ENCODE measurements around the gene ZNF554.

DNA sequence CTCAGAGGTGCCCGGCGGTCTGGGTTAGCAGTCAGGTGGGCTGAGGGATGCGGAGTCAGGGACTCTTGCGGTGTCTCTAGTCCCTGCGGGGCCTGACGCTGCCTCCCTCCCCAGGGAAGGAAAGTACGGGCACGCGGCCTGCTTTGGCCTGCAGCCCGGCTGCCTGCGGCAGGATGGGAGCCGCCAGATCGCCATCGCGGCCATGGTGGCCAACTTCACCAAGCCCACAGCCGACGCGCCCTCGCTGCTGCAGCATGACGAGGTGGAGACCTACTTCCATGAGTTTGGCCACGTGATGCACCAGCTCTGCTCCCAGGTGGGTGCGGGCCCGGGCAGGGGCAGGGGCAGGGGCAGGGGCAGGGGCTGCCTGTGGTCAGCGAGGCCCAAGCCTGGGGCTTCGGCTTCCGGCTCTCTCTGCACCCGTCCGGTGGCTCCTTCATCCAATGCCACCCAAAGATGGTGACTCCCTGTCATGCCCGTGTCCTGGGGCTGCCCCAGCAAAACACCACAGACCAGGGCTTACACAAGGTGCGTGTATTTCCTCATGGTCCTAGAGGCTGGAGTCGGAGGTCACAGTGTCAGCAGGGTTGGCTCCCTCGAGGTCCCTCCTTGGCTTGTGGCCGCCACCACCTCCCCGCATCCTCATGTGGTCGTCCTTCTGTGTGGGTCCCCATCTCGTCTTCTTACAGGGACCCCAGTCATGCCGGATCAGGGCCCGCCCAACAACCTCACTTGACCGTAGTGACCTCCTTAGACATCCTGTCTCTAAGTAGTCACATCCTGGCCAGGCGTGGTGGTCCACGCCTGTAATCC, 11.3 kb upstream of the ZNF554 start:
- TF ChIP-seq POLR2A (IDR thresholded peaks at IDR 0.05) (no peak), CTCF (IDR thresholded peaks at IDR 0.05) (no peak)
